Measurements from ENCODE around the gene SMAD2.

- no peak for TF ChIP-seq CTCF (IDR thresholded peaks at IDR 0.05; ENCODE audit: low read depth, low read length, missing input control)
- TF ChIP-seq ZBTB33 (IDR thresholded peaks at IDR 0.05), result no peak
- TF ChIP-seq REST (IDR thresholded peaks at IDR 0.05), result no peak
- no peak for TF ChIP-seq NR2F2 (IDR thresholded peaks at IDR 0.05)
- no peak for TF ChIP-seq RAD21 (IDR thresholded peaks at IDR 0.05)
- TF ChIP-seq FOXA2 (IDR thresholded peaks at IDR 0.05), result no peak
- no peak for TF ChIP-seq YY1 (IDR thresholded peaks at IDR 0.05)
- no peak for TF ChIP-seq JUND (IDR thresholded peaks at IDR 0.05)
- TF ChIP-seq EGR1 (IDR thresholded peaks at IDR 0.05; ENCODE audit: low read depth in 2 of 2), result no peak
- no peak for TF ChIP-seq MAX (IDR thresholded peaks at IDR 0.05)
- no peak for TF ChIP-seq HNF4G (IDR thresholded peaks at IDR 0.05)
Measured at GRCh38 chr18:47975105-47975504, 44.6 kb upstream of the SMAD2 start.

All from liver (tissue), 3 donors.